Measurements from ENCODE around the gene MRPS14.

The MRPS14 gene

GRCh38 chr1:174966008-174966572 lies 57.1 kb downstream of the MRPS14 start:
- peaks cover 25% of the 10 kb centered on the region for H3K4me1 Mint-ChIP-seq
- H3K4me3 Mint-ChIP-seq = no peak overlapping the region
- no peaks in the 10 kb centered on the region for H3K27me3 Mint-ChIP-seq (ENCODE audit: low read depth, poor library complexity)
- DNase-seq = no peak
- TF ChIP-seq, protein P1, sequence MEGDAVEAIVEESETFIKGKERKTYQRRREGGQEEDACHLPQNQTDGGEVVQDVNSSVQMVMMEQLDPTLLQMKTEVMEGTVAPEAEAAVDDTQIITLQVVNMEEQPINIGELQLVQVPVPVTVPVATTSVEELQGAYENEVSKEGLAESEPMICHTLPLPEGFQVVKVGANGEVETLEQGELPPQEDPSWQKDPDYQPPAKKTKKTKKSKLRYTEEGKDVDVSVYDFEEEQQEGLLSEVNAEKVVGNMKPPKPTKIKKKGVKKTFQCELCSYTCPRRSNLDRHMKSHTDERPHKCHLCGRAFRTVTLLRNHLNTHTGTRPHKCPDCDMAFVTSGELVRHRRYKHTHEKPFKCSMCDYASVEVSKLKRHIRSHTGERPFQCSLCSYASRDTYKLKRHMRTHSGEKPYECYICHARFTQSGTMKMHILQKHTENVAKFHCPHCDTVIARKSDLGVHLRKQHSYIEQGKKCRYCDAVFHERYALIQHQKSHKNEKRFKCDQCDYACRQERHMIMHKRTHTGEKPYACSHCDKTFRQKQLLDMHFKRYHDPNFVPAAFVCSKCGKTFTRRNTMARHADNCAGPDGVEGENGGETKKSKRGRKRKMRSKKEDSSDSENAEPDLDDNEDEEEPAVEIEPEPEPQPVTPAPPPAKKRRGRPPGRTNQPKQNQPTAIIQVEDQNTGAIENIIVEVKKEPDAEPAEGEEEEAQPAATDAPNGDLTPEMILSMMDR (IDR thresholded peaks at IDR 0.05) = no peak
- no peak overlapping the region for H3K27ac Mint-ChIP-seq
- H3K9me3 Mint-ChIP-seq = no peaks in the 10 kb centered on the region
- H3K36me3 Mint-ChIP-seq (ENCODE audit: low read depth) = no peaks in the 10 kb centered on the region

GRCh38 chr1:174965362-174966007 lies 57.7 kb downstream of the MRPS14 start:
- Mint-ChIP-seq H3K27me3 (ENCODE audit: low read depth, poor library complexity) (no peaks in the 10 kb centered on the region), H3K4me3 (no peak overlapping the region), H3K36me3 (ENCODE audit: low read depth) (no peaks in the 10 kb centered on the region), H3K27ac (no peak overlapping the region), H3K4me1 (peaks cover 25% of the 10 kb centered on the region), H3K9me3 (no peaks in the 10 kb centered on the region)
- no peak for DNase-seq
- TF ChIP-seq, protein P1 (IDR thresholded peaks at IDR 0.05) = no peak

- peaks cover 25% of the 10 kb centered on the region for H3K4me1 Mint-ChIP-seq
- H3K36me3 Mint-ChIP-seq (ENCODE audit: low read depth) = no peaks in the 10 kb centered on the region
- H3K27ac Mint-ChIP-seq = no peak overlapping the region
- H3K4me3 Mint-ChIP-seq = no peak overlapping the region
- TF ChIP-seq, protein P1 (IDR thresholded peaks at IDR 0.05) = no peak
- no peaks in the 10 kb centered on the region for H3K9me3 Mint-ChIP-seq
- no peaks in the 10 kb centered on the region for H3K27me3 Mint-ChIP-seq (ENCODE audit: low read depth, poor library complexity)
- DNase-seq = no peak
Observed at GRCh38 chr1:174964972-174965361, 58.3 kb downstream of the MRPS14 start.

GRCh38 chr1:174964261-174964971 lies 58.8 kb downstream of the MRPS14 start:
- Mint-ChIP-seq H3K36me3 (ENCODE audit: low read depth) (no peaks in the 10 kb centered on the region), H3K4me1 (peaks cover 25% of the 10 kb centered on the region), H3K9me3 (no peaks in the 10 kb centered on the region), H3K27me3 (ENCODE audit: low read depth, poor library complexity) (no peaks in the 10 kb centered on the region), H3K27ac (peak overlapping the region; percentile 18), H3K4me3 (no peak overlapping the region)
- TF ChIP-seq, protein P1 (IDR thresholded peaks at IDR 0.05) = no peak
- no peak for DNase-seq

DNA sequence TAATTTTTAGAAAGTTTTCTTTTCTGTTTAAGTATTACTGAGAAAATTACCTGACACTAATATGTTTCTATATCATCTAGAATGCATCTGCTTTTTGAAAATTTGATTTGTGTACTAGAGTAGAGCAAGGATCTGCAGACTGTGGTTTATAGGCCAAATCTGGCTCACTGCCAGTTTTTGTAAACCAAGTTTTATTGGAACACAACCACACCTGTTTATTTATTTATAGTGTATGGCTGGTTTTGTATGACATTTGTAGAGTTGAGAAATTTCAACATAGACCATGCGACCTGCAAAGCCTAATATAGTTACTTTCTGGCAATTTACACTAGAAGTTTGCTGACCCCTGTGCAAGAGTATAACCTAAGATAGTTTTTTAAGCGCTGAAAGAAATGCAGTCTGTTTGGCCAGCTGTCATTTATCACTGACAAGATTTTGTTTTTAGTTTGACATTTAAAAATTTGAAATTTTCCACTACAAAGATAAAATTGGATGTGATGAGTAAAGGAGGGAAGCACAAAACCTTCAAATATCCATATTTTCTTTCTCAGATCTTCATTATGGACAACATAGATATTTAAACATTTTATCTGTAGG lies 59.6 kb downstream of the MRPS14 start:
- no peaks in the 10 kb centered on the region for H3K36me3 Mint-ChIP-seq (ENCODE audit: low read depth)
- peaks cover 18% of the 10 kb centered on the region for H3K4me1 Mint-ChIP-seq
- no peak for DNase-seq
- TF ChIP-seq, protein P1 (IDR thresholded peaks at IDR 0.05) = no peak
- H3K27me3 Mint-ChIP-seq (ENCODE audit: low read depth, poor library complexity) = no peaks in the 10 kb centered on the region
- H3K27ac Mint-ChIP-seq = no peak overlapping the region
- H3K4me3 Mint-ChIP-seq = no peak overlapping the region
- no peaks in the 10 kb centered on the region for H3K9me3 Mint-ChIP-seq

All from nephron progenitor cell (in vitro differentiated cells).